IPS-11a (cell line): ENCODE measurements around the gene SLC9A9.

Experiments used
- H3K4me3 ChIP-seq: one replicate; pipeline ENCODE4 v1.5.1; 2013; ENCODE audit warnings: low read depth, low read length, control low read depth

SLC9A9 gene

GRCh38 chr3:143604402-143605185, 243.7 kb downstream of the SLC9A9 start:
- H3K4me3 ChIP-seq: no peak overlapping the region

GRCh38 chr3:143603774-143604173, 244.5 kb downstream of the SLC9A9 start:
- no peak overlapping the region for H3K4me3 ChIP-seq

GRCh38 chr3:143601723-143602484, 246.4 kb downstream of the SLC9A9 start:
- H3K4me3 ChIP-seq: no peak overlapping the region

GRCh38 chr3:143600756-143601718, 247.2 kb downstream of the SLC9A9 start:
- no peak overlapping the region for H3K4me3 ChIP-seq

- H3K4me3 ChIP-seq: no peak overlapping the region
Measured at GRCh38 chr3:143597774-143598652, 250.3 kb downstream of the SLC9A9 start.

- H3K4me3 ChIP-seq: no peak overlapping the region
Measured at GRCh38 chr3:143596957-143597642, 251.2 kb downstream of the SLC9A9 start.

GRCh38 chr3:143595456-143596077, 252.7 kb downstream of the SLC9A9 start:
- H3K4me3 ChIP-seq: no peak overlapping the region

- no peak overlapping the region for H3K4me3 ChIP-seq
Measured at GRCh38 chr3:143594206-143594605, 254.1 kb downstream of the SLC9A9 start.

- H3K4me3 ChIP-seq: no peak overlapping the region
Measured at GRCh38 chr3:143590660-143591059, 257.6 kb downstream of the SLC9A9 start.

GRCh38 chr3:143586576-143586975, 261.7 kb downstream of the SLC9A9 start:
- H3K4me3 ChIP-seq: no peak overlapping the region

- H3K4me3 ChIP-seq: no peak overlapping the region
Measured at GRCh38 chr3:143585720-143586456, 262.4 kb downstream of the SLC9A9 start.

GRCh38 chr3:143584474-143584873, 263.8 kb downstream of the SLC9A9 start:
- H3K4me3 ChIP-seq: no peak overlapping the region

- H3K4me3 ChIP-seq: no peak overlapping the region
Measured at GRCh38 chr3:143581972-143582722, 266.1 kb downstream of the SLC9A9 start.

- no peak overlapping the region for H3K4me3 ChIP-seq
Measured at GRCh38 chr3:143578810-143579435, 269.3 kb downstream of the SLC9A9 start.

- no peak overlapping the region for H3K4me3 ChIP-seq
Measured at GRCh38 chr3:143576568-143577270, 271.5 kb downstream of the SLC9A9 start.

- H3K4me3 ChIP-seq: no peak overlapping the region
Measured at GRCh38 chr3:143574933-143575332, 273.3 kb downstream of the SLC9A9 start.
